Ramos (cell line): ENCODE results near the gene MBD3.
"Not testable (repeated sequence)": the region's sequence is repeated elsewhere in the genome, so short reads cannot be mapped to it uniquely, and the experiment has no call there.

ENCODE experiments used
- in situ Hi-C: fragments of 300-500 bp; cut with MboI; formaldehyde crosslinking; loops from one replicate; pipeline ENCODE4 v1.14.3; 2022; ENCODE audit warnings: low sequenced_read_pairs; ENCODE audit not compliant: unreplicated experiment

The MBD3 gene

DNA sequence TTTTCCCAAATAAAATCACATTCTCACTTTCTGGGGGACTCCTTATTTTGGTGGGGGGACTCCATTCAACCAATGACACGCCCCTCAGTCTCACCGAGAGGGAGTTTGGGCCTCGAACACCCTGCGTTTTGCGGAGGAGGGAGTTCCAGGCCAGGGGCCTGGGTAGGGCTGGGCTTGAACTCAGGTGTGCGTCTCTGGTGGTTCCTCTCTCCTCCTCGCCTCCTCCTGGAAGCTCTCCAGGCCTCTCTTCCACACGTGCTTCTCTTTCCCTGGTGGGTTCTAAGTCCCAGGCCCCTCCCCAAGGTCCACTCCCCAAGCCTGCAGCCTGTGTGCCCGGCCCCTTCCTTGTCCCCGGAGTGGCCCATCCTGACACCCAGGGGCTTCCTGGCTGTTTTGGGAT is 39.2 kb downstream of the MBD3 start:
- in situ Hi-C loops, result no loop called here

GRCh38 chr19:1551068-1552040 is 41.3 kb downstream of the MBD3 start:
- in situ Hi-C loops, result no loop called here

GRCh38 chr19:1549332-1549945 is 43.2 kb downstream of the MBD3 start:
- in situ Hi-C loops, result loop anchor here (10.0 kb wide), 1 partner anchor 245 kb away; no protein-coding TSS in a partner anchor

DNA sequence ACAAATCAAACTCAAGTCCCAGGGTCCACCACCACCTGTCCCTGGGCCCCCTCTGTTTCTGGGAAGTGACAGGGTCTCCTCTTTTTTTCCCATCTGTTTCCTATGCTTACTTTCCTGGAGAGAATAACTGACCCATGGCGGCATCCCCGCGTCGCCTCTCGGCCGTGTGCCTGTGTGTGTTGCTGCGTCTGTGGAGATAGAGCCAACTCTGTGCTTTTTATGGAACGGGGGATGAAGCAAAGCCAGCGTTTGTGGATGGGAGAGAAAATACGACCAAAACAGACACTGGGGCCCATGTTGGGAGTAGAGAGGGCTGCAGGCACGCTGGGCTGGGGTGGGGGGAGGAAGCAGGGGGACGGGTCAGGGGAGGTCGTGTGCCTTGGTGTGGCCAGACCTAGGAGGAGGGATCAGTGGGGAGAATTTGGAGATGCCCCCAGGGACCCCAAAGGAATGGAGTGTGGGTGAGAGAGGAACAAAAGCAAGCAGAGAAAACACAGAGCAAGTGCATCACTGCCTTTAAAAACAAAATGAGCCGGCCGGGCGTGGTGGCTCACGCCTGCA is 52.2 kb downstream of the MBD3 start:
- in situ Hi-C loops, result loop anchor here (10.0 kb wide), 1 partner anchor 254 kb away; no protein-coding TSS in a partner anchor

GRCh38 chr19:1539749-1540148 is 52.9 kb downstream of the MBD3 start:
- in situ Hi-C loops, result loop anchor here (10.0 kb wide), 1 partner anchor 255 kb away; no protein-coding TSS in a partner anchor

- in situ Hi-C loops, result no loop called here
These were observed 53.7 kb downstream of the MBD3 start for GRCh38 chr19:1538978-1539377.

DNA sequence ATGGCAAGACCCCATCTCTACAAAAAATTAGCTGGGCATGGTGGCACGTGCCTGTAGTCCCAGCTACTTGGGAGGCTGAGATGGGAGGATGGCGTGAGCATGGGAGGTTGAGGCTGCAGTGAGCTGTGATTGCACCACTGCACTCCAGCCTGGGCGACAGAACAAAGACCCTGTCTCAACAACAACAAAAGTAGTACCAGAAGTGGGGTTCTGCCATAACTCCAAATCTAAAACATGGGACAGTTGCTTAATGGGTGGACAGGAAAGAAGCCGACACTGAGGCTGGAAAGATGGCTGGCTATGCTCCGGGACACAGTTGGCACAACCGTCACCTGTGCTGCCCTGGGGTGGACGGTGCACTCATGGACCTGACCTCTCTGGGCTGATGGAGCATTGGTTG is 57.0 kb downstream of the MBD3 start:
- in situ Hi-C loops, result not testable (repeated sequence)

- in situ Hi-C loops, result no loop called here
These were observed 57.7 kb downstream of the MBD3 start for GRCh38 chr19:1534972-1535371.

GRCh38 chr19:1533510-1534150 is 59.0 kb downstream of the MBD3 start:
- in situ Hi-C loops, result no loop called here

DNA sequence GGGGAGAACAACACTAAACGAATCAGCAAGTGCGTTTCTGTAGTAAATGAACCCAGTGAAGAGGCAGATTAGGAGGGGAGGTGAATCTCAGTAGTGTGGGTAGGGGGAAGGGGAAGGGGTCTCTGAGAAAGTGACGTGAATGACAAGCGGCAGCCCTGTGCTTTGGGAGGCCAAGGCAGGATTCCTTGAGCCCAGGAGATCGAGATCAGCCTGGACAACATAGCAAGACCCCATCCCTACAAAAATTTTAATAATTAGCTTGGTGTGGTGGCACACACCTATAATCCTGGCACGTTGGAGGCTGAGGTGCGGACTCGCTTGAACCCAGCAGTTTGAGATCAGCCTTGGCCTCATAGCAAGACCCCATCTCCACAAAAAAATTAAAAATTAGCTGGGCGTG is 60.7 kb downstream of the MBD3 start:
- in situ Hi-C loops, result no loop called here

GRCh38 chr19:1531587-1531986 is 61.1 kb downstream of the MBD3 start:
- in situ Hi-C loops, result no loop called here

DNA sequence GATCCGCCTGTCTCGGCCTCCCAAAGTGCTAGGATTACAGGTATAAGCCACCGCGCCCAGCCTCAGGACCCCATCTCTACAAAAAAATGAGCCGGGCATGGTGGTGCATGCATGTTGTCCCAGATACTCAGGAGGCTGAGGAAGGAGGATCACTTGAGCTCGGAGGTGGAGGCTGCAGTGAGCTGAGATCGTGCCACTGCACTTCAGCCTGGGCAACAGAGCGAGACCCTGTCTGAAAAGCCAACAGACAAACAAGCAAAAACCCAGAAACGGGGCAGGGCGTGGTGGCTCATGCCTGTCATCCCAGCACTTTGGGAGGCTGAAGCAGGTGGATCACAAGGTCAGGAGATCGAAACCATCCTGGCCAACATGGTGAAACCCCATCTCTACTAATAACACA is 61.8 kb downstream of the MBD3 start:
- in situ Hi-C loops, result not testable (repeated sequence)

- in situ Hi-C loops, result loop anchor here (10.0 kb wide), 1 partner anchor 225 kb away; no protein-coding TSS in a partner anchor
These were observed 63.2 kb downstream of the MBD3 start for GRCh38 chr19:1529430-1529816.

GRCh38 chr19:1528596-1529429 is 63.9 kb downstream of the MBD3 start:
- in situ Hi-C loops, result loop anchor here (10.0 kb wide), 1 partner anchor 224 kb away; no protein-coding TSS in a partner anchor

DNA sequence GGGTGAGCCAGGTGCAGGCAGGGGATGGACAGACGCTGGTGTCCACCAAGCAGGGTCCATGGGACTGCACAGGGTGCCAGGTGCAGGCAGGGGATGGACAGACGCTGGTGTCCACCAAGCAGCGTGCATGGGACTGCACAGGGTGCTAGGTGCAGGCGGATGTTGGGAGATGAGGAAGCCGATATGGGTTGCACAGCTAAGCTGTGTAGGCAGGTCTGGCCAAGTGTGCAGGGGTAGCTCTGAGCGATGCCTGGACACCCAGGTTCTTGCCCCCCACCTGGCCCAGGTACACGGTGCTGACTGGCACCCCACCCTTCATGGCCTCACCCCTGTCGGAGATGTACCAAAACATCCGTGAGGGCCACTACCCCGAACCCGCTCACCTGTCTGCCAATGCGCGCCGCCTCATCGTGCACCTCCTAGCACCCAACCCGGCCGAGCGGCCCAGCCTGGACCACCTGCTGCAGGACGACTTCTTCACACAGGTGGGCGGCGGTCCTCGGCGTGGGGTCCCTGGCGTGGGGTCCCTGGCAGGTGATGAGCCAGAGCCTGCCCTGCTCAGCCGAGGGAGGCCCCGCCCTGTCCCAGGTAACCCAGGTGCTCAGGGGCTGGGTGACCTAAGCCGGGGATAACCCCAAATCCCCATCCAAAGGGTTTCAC is 64.9 kb downstream of the MBD3 start:
- in situ Hi-C loops, result loop anchor here (10.0 kb wide), 1 partner anchor 223 kb away; no protein-coding TSS in a partner anchor

DNA sequence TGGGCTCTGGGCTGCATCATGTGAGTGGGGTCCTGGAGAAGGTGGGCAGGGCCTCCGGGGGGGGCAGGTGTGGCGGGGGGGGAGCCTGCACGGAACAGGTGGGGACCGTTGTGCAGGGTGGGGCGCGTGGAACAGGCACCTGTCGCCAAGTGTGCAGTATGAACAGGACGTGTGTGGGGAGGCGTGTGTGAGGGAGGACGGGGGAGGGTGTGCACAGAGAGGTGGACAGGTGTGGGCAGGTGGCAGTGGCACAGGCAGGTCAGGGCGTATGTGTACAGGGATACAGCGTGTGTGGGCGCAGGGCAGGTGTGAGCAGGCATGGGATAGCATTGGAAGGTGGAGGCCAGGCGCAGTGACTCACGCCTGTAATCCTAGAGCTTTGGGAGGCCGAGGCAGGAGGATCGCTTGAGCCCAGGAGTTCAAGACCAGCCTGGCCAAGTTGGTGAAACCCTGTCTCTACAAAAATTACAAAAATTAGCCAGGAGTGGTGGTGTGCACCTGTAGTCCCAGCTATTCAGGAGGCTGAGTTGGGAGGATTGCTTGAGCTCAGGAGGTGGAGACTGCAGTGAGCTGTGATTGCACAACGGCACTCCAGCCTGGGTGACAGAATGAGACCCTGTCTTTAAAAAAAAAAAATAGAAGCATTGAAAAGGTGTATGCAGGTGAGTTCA is 65.6 kb downstream of the MBD3 start:
- in situ Hi-C loops, result loop anchor here (10.0 kb wide), 1 partner anchor 222 kb away; no protein-coding TSS in a partner anchor

- in situ Hi-C loops, result loop anchor here (10.0 kb wide), 1 partner anchor 221 kb away; no protein-coding TSS in a partner anchor
These were observed 66.4 kb downstream of the MBD3 start for GRCh38 chr19:1526066-1526778.

DNA sequence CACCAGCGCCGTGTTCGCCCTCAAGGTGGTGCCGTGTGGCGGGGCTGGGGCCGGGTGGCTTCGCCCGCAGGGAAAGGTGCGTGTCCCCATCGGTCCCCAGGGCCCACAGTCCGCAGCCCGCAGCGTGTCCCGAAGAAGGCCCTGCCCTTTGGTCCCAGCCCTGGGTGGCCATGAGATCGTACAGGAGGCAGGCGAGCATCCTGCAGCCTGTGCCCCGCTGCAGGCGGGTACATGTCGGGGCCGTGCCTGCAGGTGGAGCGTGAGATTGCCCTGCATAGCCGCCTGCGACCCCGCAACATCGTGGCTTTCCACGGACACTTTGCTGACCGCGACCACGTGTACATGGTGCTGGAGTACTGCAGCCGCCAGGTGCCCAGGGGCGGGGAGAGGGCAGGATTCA is 67.3 kb downstream of the MBD3 start:
- in situ Hi-C loops, result loop anchor here (10.0 kb wide), 1 partner anchor 221 kb away; no protein-coding TSS in a partner anchor
